Panc1 (cell line): ENCODE results near the gene BMF.
"Not testable (repeated sequence)": the region's sequence is repeated elsewhere in the genome, so short reads cannot be mapped to it uniquely, and the experiment has no call there.

Source experiments
- POLR2AphosphoS5 ChIP-seq: IDR thresholded peaks from 2 replicates; pipeline ENCODE4 v1.6.1; 2012; ENCODE audit warnings: mild to moderate bottlenecking, low read depth, low read length, moderate library complexity
- TF ChIP-seq, protein P1 (sequence below): fragments of 450-650 bp; IDR thresholded peaks from 2 replicates; pipeline ENCODE4 v1.5.1; 2017; ENCODE audit warnings: mild to moderate bottlenecking
- TF ChIP-seq, protein P2 (sequence below), 2 experiments: IDR thresholded peaks; 2 replicates each; pipeline ENCODE4 v1.6.1; 2011 to 2012; ENCODE audit warnings: low read depth in 2 of 2, control low read depth in 1 of 2, low read length in 1 of 2, mild to moderate bottlenecking in 1 of 2, moderate library complexity in 1 of 2; ENCODE audit not compliant: insufficient read depth in 1 of 2

DNA sequence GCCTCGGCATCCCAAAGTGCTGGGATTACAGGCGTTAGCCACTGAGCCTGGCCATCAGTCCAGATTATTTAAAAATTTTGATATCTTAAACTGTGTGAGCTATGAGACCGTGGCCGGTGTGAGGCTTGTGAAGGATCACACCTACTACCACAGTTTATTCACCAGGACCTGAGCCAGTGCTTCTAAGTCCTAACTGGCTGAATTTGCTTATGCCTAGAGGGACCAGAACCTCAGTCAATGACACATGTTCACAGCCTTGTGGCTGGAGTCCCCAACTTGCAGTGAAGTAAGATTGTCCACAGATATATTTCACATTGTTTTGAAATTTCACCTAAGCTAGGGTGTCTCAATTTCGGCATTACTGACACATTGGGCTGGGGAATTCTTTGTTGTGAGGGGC is 15.2 kb upstream of the BMF start:
- TF ChIP-seq, protein P1, sequence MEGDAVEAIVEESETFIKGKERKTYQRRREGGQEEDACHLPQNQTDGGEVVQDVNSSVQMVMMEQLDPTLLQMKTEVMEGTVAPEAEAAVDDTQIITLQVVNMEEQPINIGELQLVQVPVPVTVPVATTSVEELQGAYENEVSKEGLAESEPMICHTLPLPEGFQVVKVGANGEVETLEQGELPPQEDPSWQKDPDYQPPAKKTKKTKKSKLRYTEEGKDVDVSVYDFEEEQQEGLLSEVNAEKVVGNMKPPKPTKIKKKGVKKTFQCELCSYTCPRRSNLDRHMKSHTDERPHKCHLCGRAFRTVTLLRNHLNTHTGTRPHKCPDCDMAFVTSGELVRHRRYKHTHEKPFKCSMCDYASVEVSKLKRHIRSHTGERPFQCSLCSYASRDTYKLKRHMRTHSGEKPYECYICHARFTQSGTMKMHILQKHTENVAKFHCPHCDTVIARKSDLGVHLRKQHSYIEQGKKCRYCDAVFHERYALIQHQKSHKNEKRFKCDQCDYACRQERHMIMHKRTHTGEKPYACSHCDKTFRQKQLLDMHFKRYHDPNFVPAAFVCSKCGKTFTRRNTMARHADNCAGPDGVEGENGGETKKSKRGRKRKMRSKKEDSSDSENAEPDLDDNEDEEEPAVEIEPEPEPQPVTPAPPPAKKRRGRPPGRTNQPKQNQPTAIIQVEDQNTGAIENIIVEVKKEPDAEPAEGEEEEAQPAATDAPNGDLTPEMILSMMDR, result not testable (repeated sequence)
- TF ChIP-seq, protein P2, sequence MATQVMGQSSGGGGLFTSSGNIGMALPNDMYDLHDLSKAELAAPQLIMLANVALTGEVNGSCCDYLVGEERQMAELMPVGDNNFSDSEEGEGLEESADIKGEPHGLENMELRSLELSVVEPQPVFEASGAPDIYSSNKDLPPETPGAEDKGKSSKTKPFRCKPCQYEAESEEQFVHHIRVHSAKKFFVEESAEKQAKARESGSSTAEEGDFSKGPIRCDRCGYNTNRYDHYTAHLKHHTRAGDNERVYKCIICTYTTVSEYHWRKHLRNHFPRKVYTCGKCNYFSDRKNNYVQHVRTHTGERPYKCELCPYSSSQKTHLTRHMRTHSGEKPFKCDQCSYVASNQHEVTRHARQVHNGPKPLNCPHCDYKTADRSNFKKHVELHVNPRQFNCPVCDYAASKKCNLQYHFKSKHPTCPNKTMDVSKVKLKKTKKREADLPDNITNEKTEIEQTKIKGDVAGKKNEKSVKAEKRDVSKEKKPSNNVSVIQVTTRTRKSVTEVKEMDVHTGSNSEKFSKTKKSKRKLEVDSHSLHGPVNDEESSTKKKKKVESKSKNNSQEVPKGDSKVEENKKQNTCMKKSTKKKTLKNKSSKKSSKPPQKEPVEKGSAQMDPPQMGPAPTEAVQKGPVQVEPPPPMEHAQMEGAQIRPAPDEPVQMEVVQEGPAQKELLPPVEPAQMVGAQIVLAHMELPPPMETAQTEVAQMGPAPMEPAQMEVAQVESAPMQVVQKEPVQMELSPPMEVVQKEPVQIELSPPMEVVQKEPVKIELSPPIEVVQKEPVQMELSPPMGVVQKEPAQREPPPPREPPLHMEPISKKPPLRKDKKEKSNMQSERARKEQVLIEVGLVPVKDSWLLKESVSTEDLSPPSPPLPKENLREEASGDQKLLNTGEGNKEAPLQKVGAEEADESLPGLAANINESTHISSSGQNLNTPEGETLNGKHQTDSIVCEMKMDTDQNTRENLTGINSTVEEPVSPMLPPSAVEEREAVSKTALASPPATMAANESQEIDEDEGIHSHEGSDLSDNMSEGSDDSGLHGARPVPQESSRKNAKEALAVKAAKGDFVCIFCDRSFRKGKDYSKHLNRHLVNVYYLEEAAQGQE (IDR thresholded peaks at IDR 0.05; ENCODE audit: insufficient read depth in 1 of 2, low read depth in 2 of 2, low read length in 1 of 2), result not testable (repeated sequence)
- not testable (repeated sequence) for TF ChIP-seq POLR2AphosphoS5
